HG02798 (cell line): ENCODE results near the gene ABCA13.
"Not testable (repeated sequence)": the region's sequence is repeated elsewhere in the genome, so short reads cannot be mapped to it uniquely, and the experiment has no call there.

Experiments used
- ATAC-seq: cut with Tn5 transposase; IDR thresholded peaks from one replicate; pipeline ENCODE4 v1.9.1; 2021; ENCODE audit warnings: mild to moderate bottlenecking; ENCODE audit not compliant: unreplicated experiment, poor library complexity

The ABCA13 gene

GRCh38 chr7:48173313-48173712 is 2.1 kb downstream of the ABCA13 start:
- no peak for ATAC-seq

GRCh38 chr7:48173756-48174382 is 2.6 kb downstream of the ABCA13 start:
- no peak for ATAC-seq

- no peak for ATAC-seq
Measured at GRCh38 chr7:48175019-48175418, 3.8 kb downstream of the ABCA13 start.

GRCh38 chr7:48176356-48176893 is 5.2 kb downstream of the ABCA13 start:
- no peak for ATAC-seq

GRCh38 chr7:48177271-48177670 is 6.0 kb downstream of the ABCA13 start:
- no peak for ATAC-seq

GRCh38 chr7:48179496-48180030 is 8.3 kb downstream of the ABCA13 start:
- ATAC-seq = no peak

GRCh38 chr7:48180981-48181380 is 9.7 kb downstream of the ABCA13 start:
- ATAC-seq = no peak

- ATAC-seq = no peak
Measured at GRCh38 chr7:48182718-48183369, 11.6 kb downstream of the ABCA13 start.

GRCh38 chr7:48183370-48183743 is 12.1 kb downstream of the ABCA13 start:
- no peak for ATAC-seq

- no peak for ATAC-seq
Measured at GRCh38 chr7:48183965-48184364, 12.7 kb downstream of the ABCA13 start.

GRCh38 chr7:48188776-48189520 is 17.7 kb downstream of the ABCA13 start:
- ATAC-seq = no peak

GRCh38 chr7:48192996-48193395 is 21.7 kb downstream of the ABCA13 start:
- no peak for ATAC-seq

- ATAC-seq = no peak
Measured at GRCh38 chr7:48193421-48193820, 22.2 kb downstream of the ABCA13 start.

GRCh38 chr7:48200946-48201589 is 29.8 kb downstream of the ABCA13 start:
- ATAC-seq = not testable (repeated sequence)

GRCh38 chr7:48202916-48203315 is 31.7 kb downstream of the ABCA13 start:
- not testable (repeated sequence) for ATAC-seq

GRCh38 chr7:48207155-48207675 is 36.0 kb downstream of the ABCA13 start:
- no peak for ATAC-seq

GRCh38 chr7:48209004-48209600 is 37.8 kb downstream of the ABCA13 start:
- no peak for ATAC-seq

GRCh38 chr7:48213226-48213625 is 42.0 kb downstream of the ABCA13 start:
- ATAC-seq = no peak

- no peak for ATAC-seq
Measured at GRCh38 chr7:48217266-48217665, 46.0 kb downstream of the ABCA13 start.

GRCh38 chr7:48217753-48218152 is 46.5 kb downstream of the ABCA13 start:
- no peak for ATAC-seq
